Measurements from ENCODE around the gene UBE2D1. TPM values are rescaled to one million over a fixed set of nuclear protein-coding genes. Genes with fewer than 3 reads are reported as not detected.

UBE2D1 gene
- total and polyA plus RNA-seq, 2 of the 8 experiments (the other 6 are each of a cell fraction or from before 2014, with no cell fraction given) = 21.2 to 33.5 TPM

GRCh38 chr10:58412502-58412961, 77.7 kb downstream of the UBE2D1 start:
- H3K23ac ChIP-seq (ENCODE audit: insufficient read length) = no peak overlapping the region
- CTCF ChIA-PET (ENCODE audit: partially characterized antibody) = interaction anchor here (0.7 to 5.3 kb wide), 10 partner anchors 8 to 341 kb away, joined by 3 to 38 read pairs (median 4); no protein-coding TSS in a partner anchor
- H4K20me1 ChIP-seq (replicated peaks in 1 of 2; ENCODE audit: control insufficient read depth in 1 of 2, insufficient read depth in 2 of 2, low read length in 2 of 2) = no peaks in the 10 kb centered on the region
- H3K18ac ChIP-seq (ENCODE audit: extremely low read depth, low read length) = no peak overlapping the region
- no peak overlapping the region for H4K91ac ChIP-seq (replicated peaks; ENCODE audit: insufficient read length, low read length)
- no peaks in the 10 kb centered on the region for H3K23me2 ChIP-seq (ENCODE audit: low read depth, low read length)
- H3K27me3 ChIP-seq (replicated peaks in 1 of 4; ENCODE audit: control insufficient read depth in 3 of 4, extremely low read depth in 1 of 4, insufficient read depth in 3 of 4, low read length in 3 of 4) = no peaks in the 10 kb centered on the region
- H3K14ac ChIP-seq (ENCODE audit: insufficient read length) = no peak overlapping the region
- POLR2A ChIA-PET (ENCODE audit: partially characterized antibody) = interaction anchor here (0.7 to 1.5 kb wide), 2 partner anchors 13 to 26 kb away, joined by 3 to 4 read pairs; no protein-coding TSS in a partner anchor
- H3K4me2 ChIP-seq (ENCODE audit: insufficient read depth in 1 of 2, low read depth in 2 of 2, low read length in 2 of 2) = no peak overlapping the region
- no peak overlapping the region for H2BK20ac ChIP-seq (ENCODE audit: low read length)
- no peak overlapping the region for H4K5ac ChIP-seq (ENCODE audit: insufficient read length, low read depth, low read length)
- H4K8ac ChIP-seq (ENCODE audit: extremely low read depth, insufficient read depth, low read length) = no peak overlapping the region
- H2BK12ac ChIP-seq (ENCODE audit: low read depth, low read length) = no peak overlapping the region
- no peak for FAIRE-seq
- peak overlapping the region; percentile 80 for H2AFZ ChIP-seq (ENCODE audit: low read length)
- WGBS, 2 experiments (ENCODE audit: extremely low coverage in 1 of 2, insufficient coverage in 1 of 2, insufficient read length in 1 of 2, insufficient replicate concordance in 2 of 2, low coverage in 1 of 2, low lambda C conversion rate in 2 of 2, missing lambda C conversion rate in 1 of 2) = 53% methylated on average over 2 of the region's 2 CpGs; no CpG with 5 or more reads in 1 of the 2 experiments
- no peak overlapping the region for H3K56ac ChIP-seq (replicated peaks; ENCODE audit: insufficient read length, low read depth, low read length)
- no peak overlapping the region for H2AK5ac ChIP-seq (ENCODE audit: low read depth, low read length)
- peaks cover 0 to 6% (median 0%) of the 10 kb centered on the region in 4 experiments; a peak in 2 of 7 replicates for H3K4me1 ChIP-seq (replicated peaks in 1 of 4; ENCODE audit: control insufficient read depth in 3 of 4, insufficient read depth in 4 of 4, low read length in 3 of 4)
- H2BK15ac ChIP-seq (ENCODE audit: low read length) = no peak overlapping the region
- H3K9me3 ChIP-seq (ENCODE audit: insufficient read depth in 2 of 2, low read depth in 1 of 2, low read length in 1 of 2) = no peaks in the 10 kb centered on the region
- DNase-seq (ENCODE audit: low read depth in 1 of 2, low spot score in 2 of 2) = peak in 1 of 2 experiments; percentile 36
- H2BK120ac ChIP-seq (replicated peaks; ENCODE audit: low read depth, low read length) = no peak overlapping the region
- H3K36me3 ChIP-seq (ENCODE audit: control insufficient read depth in 2 of 4, insufficient read depth in 4 of 4, low read length in 3 of 4) = no peaks in the 10 kb centered on the region
- H3K4ac ChIP-seq (replicated peaks; ENCODE audit: insufficient read length, low read depth, low read length) = no peak overlapping the region
- no peak overlapping the region for H3K4me3 ChIP-seq (ENCODE audit: extremely low read depth in 1 of 4, insufficient read depth in 2 of 4, low read depth in 3 of 4, low read length in 4 of 4)
- H3K79me1 ChIP-seq (ENCODE audit: low read depth, low read length) = no peaks in the 10 kb centered on the region
- no peak overlapping the region; a peak in 1 of 7 replicates for H3K9ac ChIP-seq (replicated peaks in 1 of 4; ENCODE audit: extremely low read depth in 1 of 4, low read depth in 3 of 4, low read length in 3 of 4)
- no peaks in the 10 kb centered on the region for H3K79me2 ChIP-seq (ENCODE audit: control insufficient read depth in 1 of 2, insufficient read depth in 2 of 2, low read length in 2 of 2)
- no peak overlapping the region for H3K27ac ChIP-seq (ENCODE audit: low read depth, low read length)
- H2BK5ac ChIP-seq (ENCODE audit: low read depth, low read length) = no peak overlapping the region
- TF ChIP-seq CTCF (IDR thresholded peaks at IDR 0.05; ENCODE audit: control extremely low read depth in 1 of 3, insufficient read depth in 1 of 3, low read depth in 1 of 3, low read length in 3 of 3) = peak; percentile 15 to 53 (median 52); a peak in 3 of 4 replicates
- peak; percentile 21 to 30; a peak in 2 of 4 replicates for TF ChIP-seq RAD21 (IDR thresholded peaks at IDR 0.05 in 1 of 2, conservative IDR thresholded peaks at IDR 0.05 in 1 of 2; ENCODE audit: low read depth in 2 of 2, low read length in 2 of 2)
- TF ChIP-seq SIRT6 (IDR thresholded peaks at IDR 0.05; ENCODE audit: low read length) = no peak
- TF ChIP-seq JUN (IDR thresholded peaks at IDR 0.05; ENCODE audit: low read depth, low read length) = no peak
- TF ChIP-seq SIX5 (IDR thresholded peaks at IDR 0.05; ENCODE audit: low read depth, low read length) = no peak
- no peak for TF ChIP-seq SIN3A (conservative IDR thresholded peaks at IDR 0.05 in 1 of 2, IDR thresholded peaks at IDR 0.05 in 1 of 2; ENCODE audit: low read depth in 1 of 2, low read length in 2 of 2)
- no peak for TF ChIP-seq TAF7 (optimal IDR thresholded peaks at IDR 0.05; ENCODE audit: borderline replicate concordance, low read depth, low read length)
- TF ChIP-seq FOSL1 (IDR thresholded peaks at IDR 0.05; ENCODE audit: insufficient read depth, low read depth, low read length) = no peak
- no peak for TF ChIP-seq CREB1 (IDR thresholded peaks at IDR 0.05)
- TF ChIP-seq SP1 (IDR thresholded peaks at IDR 0.05; ENCODE audit: low read depth, low read length) = no peak
- TF ChIP-seq SP4 (IDR thresholded peaks at IDR 0.05; ENCODE audit: low read length) = no peak

All from H1 (cell line).